HFF-Myc (cell line): ENCODE measurements around the gene THSD7B.

Experiments
- DNase-seq: peaks from one replicate; pipeline ENCODE4 v3.0.0-alpha.2; 2011; ENCODE audit warnings: low read depth; ENCODE audit errors: extremely low read depth
- H3K4me3 ChIP-seq: replicated peaks from 2 replicates; pipeline ENCODE4 v1.5.1; 2011; ENCODE audit warnings: low read depth, mild to moderate bottlenecking, control low read depth, low read length
- CTCF ChIP-seq: IDR thresholded peaks from 2 replicates; pipeline ENCODE4 v1.5.1; 2012; ENCODE audit warnings: mild to moderate bottlenecking, low read depth, low read length, control low read depth; ENCODE audit errors: missing control alignments

The THSD7B gene

GRCh38 chr2:136770384-136770783, 5.0 kb downstream of the THSD7B start:
- no peak overlapping the region for H3K4me3 ChIP-seq
- no peak for TF ChIP-seq CTCF
- no peak for DNase-seq

GRCh38 chr2:136777391-136777790, 12.0 kb downstream of the THSD7B start:
- H3K4me3 ChIP-seq, result no peak overlapping the region
- TF ChIP-seq CTCF, result no peak
- no peak for DNase-seq

GRCh38 chr2:136783856-136784255, 18.5 kb downstream of the THSD7B start:
- no peak overlapping the region for H3K4me3 ChIP-seq
- TF ChIP-seq CTCF, result no peak
- no peak for DNase-seq

GRCh38 chr2:136785215-136785614, 19.9 kb downstream of the THSD7B start:
- DNase-seq, result no peak
- TF ChIP-seq CTCF, result no peak
- no peak overlapping the region for H3K4me3 ChIP-seq

- no peak for TF ChIP-seq CTCF
- DNase-seq, result no peak
- H3K4me3 ChIP-seq, result no peak overlapping the region
Measured at GRCh38 chr2:136787970-136788369, 22.6 kb downstream of the THSD7B start.

GRCh38 chr2:136796339-136796738, 31.0 kb downstream of the THSD7B start:
- H3K4me3 ChIP-seq, result no peak overlapping the region
- no peak for DNase-seq
- no peak for TF ChIP-seq CTCF

GRCh38 chr2:136798766-136799165, 33.4 kb downstream of the THSD7B start:
- DNase-seq, result no peak
- H3K4me3 ChIP-seq, result no peak overlapping the region
- TF ChIP-seq CTCF, result no peak
